PC-9 (cell line): ENCODE data around the gene ARL5B.

ENCODE experiments used
- CTCF ChIP-seq: fragments of 200-600 bp; sonication (generic); conservative IDR thresholded peaks from 2 replicates; pipeline ENCODE4 v1.6.1; 2017; ENCODE audit warnings: mixed run types, antibody characterized with exemption, mild to moderate bottlenecking, moderate library complexity
- EZH2 ChIP-seq: fragments of 200-600 bp; sonication (generic); IDR thresholded peaks from 2 replicates; pipeline ENCODE4 v1.8.0; 2017; ENCODE audit warnings: antibody characterized with exemption, low read depth

GRCh38 chr10:18719811-18720210 lies 60.6 kb downstream of the ARL5B start:
- TF ChIP-seq EZH2 = no peak
- no peak for TF ChIP-seq CTCF
